Nephron progenitor cell (in vitro differentiated cells): Measurements from ENCODE around the gene OR2T27.

Experiments
- DNase-seq: peaks from one replicate; pipeline ENCODE4 v3.0.0; 2021
- H3K27ac Mint-ChIP-seq: 2 replicates; pipeline ENCODE4 v1.8.0; 2021; ENCODE audit warnings: mild to moderate bottlenecking, moderate library complexity, mixed read lengths
- H3K27me3 Mint-ChIP-seq: 2 replicates; pipeline ENCODE4 v1.8.0; 2021; ENCODE audit warnings: mild to moderate bottlenecking, low read depth, mixed read lengths; ENCODE audit not compliant: poor library complexity
- H3K36me3 Mint-ChIP-seq: 2 replicates; pipeline ENCODE4 v1.8.0; 2021; ENCODE audit warnings: low read depth, mixed read lengths
- H3K4me1 Mint-ChIP-seq: 2 replicates; pipeline ENCODE4 v1.8.0; 2021; ENCODE audit warnings: mixed read lengths
- H3K4me3 Mint-ChIP-seq: 2 replicates; pipeline ENCODE4 v1.8.0; 2021; ENCODE audit warnings: mild to moderate bottlenecking, moderate library complexity, mixed read lengths
- H3K9me3 Mint-ChIP-seq: 2 replicates; pipeline ENCODE4 v1.8.0; 2021; ENCODE audit warnings: mild to moderate bottlenecking, moderate library complexity, mixed read lengths
- TF ChIP-seq, protein P1 (sequence below): fragments of 200-600 bp; sonication (generic); IDR thresholded peaks from 2 replicates; pipeline ENCODE4 v1.5.0; 2021; ENCODE audit warnings: antibody characterized with exemption

OR2T27 gene

DNA sequence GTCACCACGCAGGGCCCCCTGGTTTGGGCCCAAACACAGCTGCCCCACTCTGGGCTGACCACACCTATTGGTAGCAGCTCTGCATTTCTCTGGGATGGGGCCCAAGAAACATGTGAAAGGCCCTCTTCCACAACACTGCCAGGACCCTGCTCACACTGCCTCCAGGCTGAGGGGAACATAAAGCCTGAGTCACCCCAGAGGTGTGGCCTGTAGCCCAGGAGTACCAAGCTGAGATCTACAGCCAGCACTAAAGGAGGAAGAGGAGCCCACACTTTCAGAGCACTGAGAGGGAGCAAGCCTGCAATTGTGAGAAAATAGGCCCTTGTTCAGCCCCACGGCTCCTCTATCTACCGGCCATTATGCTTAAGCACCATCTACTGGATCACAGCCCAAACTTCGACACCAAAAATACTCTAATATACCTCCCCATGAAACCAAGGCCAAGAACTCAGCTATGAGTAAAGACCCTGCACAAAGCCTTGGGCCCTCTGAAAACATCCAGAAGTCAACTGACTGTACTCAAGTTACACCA, 43.4 kb downstream of the OR2T27 start:
- no peaks in the 10 kb centered on the region for H3K36me3 Mint-ChIP-seq
- DNase-seq: no peak
- TF ChIP-seq, protein P1, sequence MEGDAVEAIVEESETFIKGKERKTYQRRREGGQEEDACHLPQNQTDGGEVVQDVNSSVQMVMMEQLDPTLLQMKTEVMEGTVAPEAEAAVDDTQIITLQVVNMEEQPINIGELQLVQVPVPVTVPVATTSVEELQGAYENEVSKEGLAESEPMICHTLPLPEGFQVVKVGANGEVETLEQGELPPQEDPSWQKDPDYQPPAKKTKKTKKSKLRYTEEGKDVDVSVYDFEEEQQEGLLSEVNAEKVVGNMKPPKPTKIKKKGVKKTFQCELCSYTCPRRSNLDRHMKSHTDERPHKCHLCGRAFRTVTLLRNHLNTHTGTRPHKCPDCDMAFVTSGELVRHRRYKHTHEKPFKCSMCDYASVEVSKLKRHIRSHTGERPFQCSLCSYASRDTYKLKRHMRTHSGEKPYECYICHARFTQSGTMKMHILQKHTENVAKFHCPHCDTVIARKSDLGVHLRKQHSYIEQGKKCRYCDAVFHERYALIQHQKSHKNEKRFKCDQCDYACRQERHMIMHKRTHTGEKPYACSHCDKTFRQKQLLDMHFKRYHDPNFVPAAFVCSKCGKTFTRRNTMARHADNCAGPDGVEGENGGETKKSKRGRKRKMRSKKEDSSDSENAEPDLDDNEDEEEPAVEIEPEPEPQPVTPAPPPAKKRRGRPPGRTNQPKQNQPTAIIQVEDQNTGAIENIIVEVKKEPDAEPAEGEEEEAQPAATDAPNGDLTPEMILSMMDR: no peak
- H3K27ac Mint-ChIP-seq: no peak overlapping the region
- no peaks in the 10 kb centered on the region for H3K27me3 Mint-ChIP-seq
- no peaks in the 10 kb centered on the region for H3K4me1 Mint-ChIP-seq
- H3K9me3 Mint-ChIP-seq: peaks cover 80% of the 10 kb centered on the region
- H3K4me3 Mint-ChIP-seq: no peak overlapping the region

DNA sequence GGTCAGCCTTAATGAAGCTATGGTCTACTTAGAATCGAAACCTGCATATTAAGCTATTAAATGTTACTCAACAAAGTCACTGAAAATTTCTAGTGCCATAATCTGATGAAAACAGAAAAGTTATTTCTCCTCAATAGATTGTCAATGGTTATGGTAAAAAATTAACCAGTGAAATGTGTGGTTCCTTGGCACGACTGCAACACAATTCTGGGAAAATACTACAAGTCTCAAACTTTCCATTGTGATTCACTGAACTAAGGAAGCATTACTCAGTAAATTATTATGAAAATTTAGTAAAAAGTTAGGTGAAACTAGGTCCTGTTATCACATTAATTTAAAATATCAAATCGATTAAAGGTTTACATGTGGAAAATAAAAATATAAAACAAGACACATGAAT, 45.0 kb downstream of the OR2T27 start:
- no peaks in the 10 kb centered on the region for H3K27me3 Mint-ChIP-seq
- H3K27ac Mint-ChIP-seq: no peak overlapping the region
- H3K9me3 Mint-ChIP-seq: peaks cover 81% of the 10 kb centered on the region
- no peak for DNase-seq
- TF ChIP-seq, protein P1: no peak
- no peaks in the 10 kb centered on the region for H3K36me3 Mint-ChIP-seq
- H3K4me1 Mint-ChIP-seq: no peaks in the 10 kb centered on the region
- no peak overlapping the region for H3K4me3 Mint-ChIP-seq
